HG03095 (cell line): ENCODE data around the gene SLC6A18.
"Not testable (repeated sequence)": the region's sequence is repeated elsewhere in the genome, so short reads cannot be mapped to it uniquely, and the experiment has no call there.

Experiments used
- ATAC-seq: cut with Tn5 transposase; IDR thresholded peaks from one replicate; pipeline ENCODE4 v1.9.1; 2021; ENCODE audit warnings: moderate library complexity; ENCODE audit not compliant: unreplicated experiment

SLC6A18 gene

DNA sequence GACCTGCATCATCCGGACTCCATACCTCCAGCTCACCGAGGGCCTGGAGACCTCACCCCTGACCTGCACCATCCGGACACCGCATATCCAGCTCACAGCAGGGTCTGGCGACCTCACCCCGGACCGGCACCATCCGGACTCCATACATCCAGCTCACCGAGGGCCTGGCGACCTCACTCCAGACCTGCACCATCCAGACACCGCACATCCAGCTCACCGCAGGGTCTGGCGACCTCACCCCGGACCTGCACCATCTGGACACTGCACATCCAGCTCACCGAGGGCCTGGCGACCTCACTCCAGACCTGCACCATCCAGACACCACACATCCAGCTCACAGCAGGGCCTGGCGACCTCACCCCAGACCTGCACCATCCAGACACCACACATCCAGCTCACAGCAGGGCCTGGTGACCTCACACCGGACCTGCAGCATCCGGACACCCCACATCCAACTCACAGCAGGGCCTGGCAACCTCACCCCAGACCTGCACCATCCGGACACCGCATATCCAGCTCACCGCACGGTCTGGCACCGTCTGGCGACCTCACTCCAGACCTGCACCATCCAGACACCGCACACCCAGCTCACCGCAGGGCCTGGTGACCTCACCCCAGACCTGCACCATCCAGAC is 59.3 kb downstream of the SLC6A18 start:
- ATAC-seq: not testable (repeated sequence)

DNA sequence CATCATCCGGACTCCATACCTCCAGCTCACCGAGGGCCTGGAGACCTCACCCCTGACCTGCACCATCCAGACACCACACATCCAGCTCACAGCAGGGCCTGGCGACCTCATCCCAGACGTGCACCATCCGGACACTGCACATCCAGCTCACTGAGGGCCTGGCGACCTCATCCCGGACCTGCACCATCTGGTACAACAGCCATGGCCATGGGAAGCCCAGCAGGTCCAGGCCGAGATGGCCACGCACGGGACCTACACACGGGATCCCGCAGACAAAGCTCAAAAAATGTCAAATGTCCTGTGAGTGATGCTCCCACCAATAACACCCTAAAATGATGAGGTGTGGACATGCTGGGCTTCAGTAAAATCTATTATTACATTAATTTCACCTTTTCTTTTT is 60.0 kb downstream of the SLC6A18 start:
- no peak for ATAC-seq

DNA sequence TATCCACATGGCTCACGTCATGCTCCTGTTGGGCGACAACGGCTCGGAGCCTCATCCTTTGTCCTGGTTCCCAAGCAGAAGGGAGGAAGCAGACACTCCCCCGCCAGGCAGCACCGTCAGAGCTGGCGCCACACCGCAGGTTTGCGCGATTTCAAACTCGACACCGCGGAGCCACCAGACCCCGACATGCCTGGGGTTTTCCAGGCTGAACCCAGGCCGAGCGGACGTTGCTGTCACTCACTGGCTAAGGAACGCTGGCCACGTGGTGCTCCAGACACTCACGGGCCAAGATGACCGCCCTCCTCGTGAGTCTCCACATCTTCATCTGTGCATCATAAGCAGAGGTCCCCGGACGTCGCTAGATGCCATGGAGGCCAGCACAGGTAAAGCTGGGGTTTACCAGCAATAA is 60.7 kb downstream of the SLC6A18 start:
- no peak for ATAC-seq

DNA sequence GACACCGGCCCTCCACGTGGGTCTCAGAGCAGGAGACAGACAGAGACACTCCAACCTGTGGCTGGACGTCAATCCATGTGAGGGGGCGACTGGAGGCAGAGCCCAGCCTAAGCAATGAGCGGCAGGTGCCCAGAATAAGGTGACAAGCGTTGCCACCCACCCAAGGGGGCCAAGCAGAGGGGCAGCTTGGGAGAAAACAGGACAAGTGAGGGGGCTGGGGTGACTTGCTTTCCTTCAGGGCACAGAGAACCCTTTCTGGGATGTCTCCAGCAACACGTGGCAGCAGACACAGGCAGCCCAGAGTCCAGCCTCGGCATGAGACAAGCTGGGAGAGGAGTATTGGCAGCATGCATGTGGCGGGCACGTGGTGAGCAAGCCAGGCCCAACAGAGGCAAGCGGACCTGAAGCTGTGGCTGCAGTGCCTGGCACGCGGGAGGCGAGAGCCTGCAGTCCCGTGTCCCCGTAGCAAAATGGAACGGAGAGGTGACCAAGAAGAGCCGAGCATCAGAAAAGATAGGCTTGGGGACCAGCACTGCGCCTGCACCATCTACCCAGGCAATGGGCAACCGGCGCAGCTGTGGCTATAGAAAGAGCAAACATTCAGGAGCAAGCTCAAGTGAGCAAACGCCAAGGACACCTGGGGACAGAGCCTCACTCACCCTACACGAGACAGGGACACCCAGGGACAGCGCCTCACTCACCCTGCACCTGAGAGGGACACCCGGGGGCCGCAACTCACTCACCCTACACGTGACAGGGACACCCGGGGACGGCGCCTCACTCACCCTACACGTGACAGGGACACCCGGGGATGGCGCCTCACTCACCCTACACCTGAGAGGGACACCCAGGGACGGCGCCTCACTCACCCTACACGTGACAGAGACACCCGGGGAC is 63.5 kb downstream of the SLC6A18 start:
- no peak for ATAC-seq

DNA sequence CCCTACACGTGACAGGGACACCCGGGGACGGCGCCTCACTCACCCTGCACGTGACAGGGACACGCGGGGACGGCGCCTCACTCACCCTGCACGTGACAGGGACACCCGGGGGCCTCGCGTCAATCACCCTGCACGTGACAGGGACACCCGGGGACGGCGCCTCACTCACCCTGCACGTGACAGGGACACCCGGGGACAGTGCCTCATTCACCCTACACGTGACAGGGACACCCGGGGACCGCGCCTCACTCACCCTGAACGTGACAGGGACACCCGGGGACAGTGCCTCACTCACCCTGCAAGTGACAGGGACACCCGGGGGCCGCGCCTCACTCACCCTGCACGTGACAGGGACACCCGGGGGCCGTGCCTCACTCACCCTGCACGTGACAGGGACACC is 64.4 kb downstream of the SLC6A18 start:
- not testable (repeated sequence) for ATAC-seq

DNA sequence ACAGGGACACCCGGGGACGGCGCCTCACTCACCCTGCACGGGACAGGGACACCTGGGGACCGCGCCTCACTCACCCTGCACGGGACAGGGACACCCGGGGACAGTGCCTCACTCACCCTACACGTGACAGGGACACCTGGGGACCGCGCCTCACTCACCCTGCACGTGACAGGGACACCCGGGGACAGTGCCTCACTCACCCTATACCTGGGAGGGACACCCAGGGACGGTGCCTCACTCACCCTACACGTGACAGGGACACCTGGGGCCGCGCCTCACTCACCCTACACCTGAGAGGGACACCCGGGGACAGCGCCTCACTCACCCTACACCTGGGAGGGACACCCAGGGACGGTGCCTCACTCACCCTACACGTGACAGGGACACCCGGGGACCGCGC is 65.8 kb downstream of the SLC6A18 start:
- not testable (repeated sequence) for ATAC-seq

DNA sequence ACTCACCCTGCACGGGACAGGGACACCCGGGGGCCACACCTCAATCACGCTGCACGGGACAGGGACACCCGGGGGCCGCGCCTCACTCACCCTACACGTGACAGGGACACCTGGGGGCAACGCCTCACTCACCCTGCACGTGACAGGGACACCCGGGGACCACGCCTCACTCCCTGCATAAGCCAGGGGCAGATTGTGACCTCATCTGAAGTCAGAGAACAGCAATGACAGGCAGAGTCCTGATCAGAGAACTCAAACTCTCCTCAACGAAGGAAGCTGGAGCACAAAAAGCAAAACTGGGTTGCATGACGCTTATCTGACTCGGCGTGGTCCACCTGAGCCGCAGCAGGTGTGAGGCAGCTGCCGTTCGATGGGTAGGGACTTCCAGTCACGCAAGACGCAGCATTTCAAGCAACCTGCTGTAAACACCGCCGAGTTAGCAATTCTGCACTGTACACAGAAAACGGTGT is 66.5 kb downstream of the SLC6A18 start:
- no peak for ATAC-seq

DNA sequence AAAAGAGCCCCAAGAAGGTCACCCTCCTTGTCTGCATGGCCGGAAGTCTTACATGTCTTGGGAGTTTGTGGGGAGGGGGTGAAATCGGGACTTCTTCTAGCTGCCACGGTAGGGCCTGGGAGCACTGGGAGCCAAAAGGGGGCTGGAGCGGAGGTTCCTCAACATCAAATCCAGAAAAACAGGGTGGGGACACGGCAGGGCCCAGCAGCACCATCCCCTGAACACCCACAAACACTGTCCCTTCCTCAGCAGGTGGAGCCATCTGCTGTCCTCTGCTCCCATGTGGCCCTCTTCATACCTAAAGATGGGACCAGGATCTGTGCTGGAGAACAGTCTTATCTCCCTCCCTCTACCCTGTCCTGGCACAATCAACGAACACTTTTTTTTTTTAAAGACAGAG is 67.0 kb downstream of the SLC6A18 start:
- ATAC-seq: no peak

DNA sequence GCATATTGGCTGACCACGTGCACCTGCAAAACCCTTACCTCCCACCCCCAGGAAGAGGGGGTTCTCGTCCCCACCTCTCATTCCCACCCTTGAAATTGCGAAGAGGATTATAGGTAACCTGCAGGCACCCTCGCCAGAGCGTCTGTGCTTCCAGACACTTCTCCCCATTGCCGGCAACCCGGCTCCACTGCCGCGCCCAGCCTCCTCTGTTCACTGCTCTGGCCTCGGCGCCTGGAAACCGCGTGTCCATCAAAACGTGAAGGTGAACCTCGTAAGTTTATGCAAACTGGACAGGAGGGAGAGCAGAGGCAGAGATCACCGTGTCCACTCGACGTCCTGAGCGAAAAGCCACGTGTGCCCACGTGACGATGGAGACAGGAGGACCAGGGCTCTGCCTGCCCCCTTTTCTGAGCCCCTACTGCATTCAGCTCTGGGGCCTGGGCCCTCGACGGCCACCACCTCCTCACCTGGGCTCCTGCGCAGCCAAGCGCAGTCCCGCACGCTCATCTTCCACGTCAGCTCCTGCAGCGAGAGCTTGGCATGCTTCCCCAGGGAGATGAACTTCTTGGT is 67.8 kb downstream of the SLC6A18 start:
- no peak for ATAC-seq

DNA sequence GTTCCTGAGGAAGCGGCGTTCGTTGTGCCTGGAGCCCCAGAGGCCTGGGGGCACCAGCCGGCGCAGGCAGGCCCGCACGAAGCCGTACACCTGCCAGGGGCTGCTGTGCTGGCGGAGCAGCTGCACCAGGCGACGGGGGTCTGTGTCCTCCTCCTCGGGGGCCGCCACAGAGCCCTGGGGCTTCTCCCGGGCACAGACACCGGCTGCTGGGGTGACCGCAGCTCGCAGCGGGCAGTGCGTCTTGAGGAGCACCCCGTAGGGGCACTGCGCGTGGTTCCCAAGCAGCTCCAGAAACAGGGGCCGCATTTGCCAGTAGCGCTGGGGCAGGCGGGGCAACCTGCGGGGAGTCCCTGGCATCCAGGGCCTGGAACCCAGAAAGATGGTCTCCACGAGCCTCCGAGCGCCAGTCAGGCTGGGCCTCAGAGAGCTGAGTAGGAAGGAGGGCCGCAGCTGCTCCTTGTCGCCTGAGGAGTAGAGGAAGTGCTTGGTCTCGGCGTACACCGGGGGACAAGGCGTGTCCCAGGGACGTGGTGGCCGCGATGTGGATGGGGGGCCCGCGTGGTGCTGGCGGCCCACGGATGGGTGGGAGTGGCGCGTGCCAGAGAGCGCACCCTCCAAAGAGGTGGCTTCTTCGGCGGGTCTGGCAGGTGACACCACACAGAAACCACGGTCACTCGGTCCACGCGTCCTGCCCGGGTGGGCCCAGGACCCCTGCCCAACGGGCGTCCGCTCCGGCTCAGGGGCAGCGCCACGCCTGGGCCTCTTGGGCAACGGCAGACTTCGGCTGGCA is 68.4 kb downstream of the SLC6A18 start:
- ATAC-seq: no peak

DNA sequence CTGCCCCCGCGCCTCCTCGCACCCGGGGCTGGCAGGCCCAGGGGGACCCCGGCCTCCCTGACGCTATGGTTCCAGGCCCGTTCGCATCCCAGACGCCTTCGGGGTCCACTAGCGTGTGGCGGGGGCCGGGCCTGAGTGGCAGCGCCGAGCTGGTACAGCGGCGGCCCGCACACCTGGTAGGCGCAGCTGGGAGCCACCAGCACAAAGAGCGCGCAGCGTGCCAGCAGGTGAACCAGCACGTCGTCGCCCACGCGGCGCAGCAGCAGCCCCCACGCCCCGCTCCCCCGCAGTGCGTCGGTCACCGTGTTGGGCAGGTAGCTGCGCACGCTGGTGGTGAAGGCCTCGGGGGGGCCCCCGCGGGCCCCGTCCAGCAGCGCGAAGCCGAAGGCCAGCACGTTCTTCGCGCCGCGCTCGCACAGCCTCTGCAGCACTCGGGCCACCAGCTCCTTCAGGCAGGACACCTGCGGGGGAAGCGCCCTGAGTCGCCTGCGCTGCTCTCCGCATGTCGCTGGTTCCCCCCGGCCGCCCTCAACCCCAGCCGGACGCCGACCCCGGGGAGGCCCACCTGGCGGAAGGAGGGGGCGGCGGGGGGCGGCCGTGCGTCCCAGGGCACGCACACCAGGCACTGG is 69.1 kb downstream of the SLC6A18 start:
- ATAC-seq: no peak

DNA sequence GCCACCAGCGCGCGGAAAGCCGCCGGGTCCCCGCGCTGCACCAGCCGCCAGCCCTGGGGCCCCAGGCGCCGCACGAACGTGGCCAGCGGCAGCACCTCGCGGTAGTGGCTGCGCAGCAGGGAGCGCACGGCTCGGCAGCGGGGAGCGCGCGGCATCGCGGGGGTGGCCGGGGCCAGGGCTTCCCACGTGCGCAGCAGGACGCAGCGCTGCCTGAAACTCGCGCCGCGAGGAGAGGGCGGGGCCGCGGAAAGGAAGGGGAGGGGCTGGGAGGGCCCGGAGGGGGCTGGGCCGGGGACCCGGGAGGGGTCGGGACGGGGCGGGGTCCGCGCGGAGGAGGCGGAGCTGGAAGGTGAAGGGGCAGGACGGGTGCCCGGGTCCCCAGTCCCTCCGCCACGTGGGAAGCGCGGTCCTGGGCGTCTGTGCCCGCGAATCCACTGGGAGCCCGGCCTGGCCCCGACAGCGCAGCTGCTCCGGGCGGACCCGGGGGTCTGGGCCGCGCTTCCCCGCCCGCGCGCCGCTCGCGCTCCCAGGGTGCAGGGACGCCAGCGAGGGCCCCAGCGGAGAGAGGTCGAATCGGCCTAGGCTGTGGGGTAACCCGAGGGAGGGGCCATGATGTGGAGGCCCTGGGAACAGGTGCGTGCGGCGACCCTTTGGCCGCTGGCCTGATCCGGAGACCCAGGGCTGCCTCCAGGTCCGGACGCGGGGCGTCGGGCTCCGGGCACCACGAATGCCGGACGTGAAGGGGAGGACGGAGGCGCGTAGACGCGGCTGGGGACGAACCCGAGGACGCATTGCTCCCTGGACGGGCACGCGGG is 69.9 kb downstream of the SLC6A18 start, which contains the start of gene TERT:
Gene TERT, minus strand, starts transcription at position 234 of the 815 bp plus-strand sequence. Its CDS starts 79 bp downstream, at position 155.
- ATAC-seq: no peak

DNA sequence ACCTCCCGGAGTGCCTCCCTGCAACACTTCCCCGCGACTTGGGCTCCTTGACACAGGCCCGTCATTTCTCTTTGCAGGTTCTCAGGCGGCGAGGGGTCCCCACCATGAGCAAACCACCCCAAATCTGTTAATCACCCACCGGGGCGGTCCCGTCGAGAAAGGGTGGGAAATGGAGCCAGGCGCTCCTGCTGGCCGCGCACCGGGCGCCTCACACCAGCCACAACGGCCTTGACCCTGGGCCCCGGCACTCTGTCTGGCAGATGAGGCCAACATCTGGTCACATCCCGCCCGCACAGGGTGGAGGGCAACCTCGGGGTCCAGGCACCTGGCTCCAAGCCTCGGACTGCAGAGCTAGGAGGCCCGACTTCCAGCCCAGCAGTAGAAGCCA is 70.5 kb downstream of the SLC6A18 start:
- ATAC-seq: no peak
